MCF 10A (cell line): ENCODE measurements around the gene APBA1. TPM values are rescaled to one million over a fixed set of nuclear protein-coding genes. Genes with fewer than 3 reads are reported as not detected.

Experiments used
- BruUV-seq: library from RNA; stranded (reverse); fragments of 400-500 nt; replicated peaks from 2 replicates; lab custom pipeline; 2021; lab: Mats Ljungman, UMichigan
- CTCF ChIA-PET: fragments of 300-600 bp; sonication (Branson Sonifier 250); formaldehyde crosslinking; extraction: SDS; loops from one replicate; lab custom pipeline; 2021; ENCODE audit warnings: antibody characterized with exemption, inconsistent platforms; lab: Yijun Ruan, JAX
- POLR2A ChIA-PET: fragments of 300-600, 350-650 bp; sonication (Branson Sonifier 250); formaldehyde crosslinking; extraction: SDS; loops from one replicate; lab custom pipeline; 2020; ENCODE audit warnings: antibody characterized with exemption, inconsistent platforms; lab: Yijun Ruan, JAX
- DNase-seq: peaks from one replicate; pipeline ENCODE4 v3.0.0-alpha.2; 2018; ENCODE audit not compliant: unreplicated experiment
- H3K27ac Mint-ChIP-seq: one replicate; pipeline ENCODE4 v1.8.0; 2022; ENCODE audit warnings: mild to moderate bottlenecking, low read depth, mixed read lengths; ENCODE audit not compliant: unreplicated experiment
- H3K27me3 Mint-ChIP-seq: one replicate; pipeline ENCODE4 v1.8.0; 2022; ENCODE audit warnings: mixed read lengths; ENCODE audit not compliant: insufficient read depth, unreplicated experiment
- H3K36me3 Mint-ChIP-seq: one replicate; pipeline ENCODE4 v1.8.0; 2022; ENCODE audit warnings: mild to moderate bottlenecking, moderate library complexity, mixed read lengths; ENCODE audit not compliant: insufficient read depth, unreplicated experiment
- H3K4me1 Mint-ChIP-seq: one replicate; pipeline ENCODE4 v1.8.0; 2022; ENCODE audit warnings: mixed read lengths; ENCODE audit not compliant: insufficient read depth, unreplicated experiment
- H3K4me3 Mint-ChIP-seq: one replicate; pipeline ENCODE4 v1.8.0; 2022; ENCODE audit warnings: mild to moderate bottlenecking, moderate library complexity, mixed read lengths; ENCODE audit not compliant: unreplicated experiment
- H3K9me3 Mint-ChIP-seq: one replicate; pipeline ENCODE4 v1.8.0; 2022; ENCODE audit warnings: mixed read lengths; ENCODE audit not compliant: unreplicated experiment
- CTCF ChIP-seq: fragments of 200-600 bp; IDR thresholded peaks from one replicate; pipeline ENCODE4 v1.8.0; 2022; ENCODE audit warnings: antibody characterized with exemption, mild to moderate bottlenecking; ENCODE audit not compliant: unreplicated experiment
- intact Hi-C: fragments of 100-400 bp; cut with micrococcal nuclease; formaldehyde crosslinking; loops from 2 replicates; pipeline ENCODE4 v1.14.1; 2022
- total RNA-seq: library from RNA; stranded (reverse); gene quantifications from 2 replicates; pipeline ENCODE4 v1.2.3, GENCODE V29; 2022

APBA1 gene
- total RNA-seq, 1 experiment from 2014 or later = 0.07 TPM

GRCh38 chr9:69673311-69673640, 1.1 kb upstream of the APBA1 start:
- Mint-ChIP-seq H3K4me3 (peak overlapping the region; percentile 70), H3K9me3 (no peaks in the 10 kb centered on the region), H3K27ac (no peak overlapping the region), H3K4me1 (peaks cover 6% of the 10 kb centered on the region), H3K27me3 (peaks cover 15% of the 10 kb centered on the region), H3K36me3 (no peaks in the 10 kb centered on the region)
- ChIA-PET POLR2A (interaction anchor here (1.7 to 2.4 kb wide), 2 partner anchors 87 to 104 kb away, joined by 3 to 7 read pairs; partner anchors contain the start of gene PTAR1), CTCF (interaction anchor here (0.6 to 5.3 kb wide), 38 partner anchors 9 to 441 kb away, joined by 3 to 36 read pairs (median 4); partner anchors contain the start of gene PTAR1)
- intact Hi-C loops = loop anchor here (1.0 to 10.0 kb wide), 6 partner anchors 86 to 442 kb away; no protein-coding TSS in a partner anchor
- BruUV-seq = no TSS peak
- TF ChIP-seq CTCF = no peak
- DNase-seq = no peak

GRCh38 chr9:69672596-69673310, 582 bp upstream of the APBA1 start:
- H3K4me3 Mint-ChIP-seq = peak overlapping the region; percentile 70
- ChIA-PET CTCF (interaction anchor here (0.6 to 5.3 kb wide), 47 partner anchors 9 to 441 kb away, joined by 3 to 36 read pairs (median 4); partner anchors contain the start of gene PTAR1), POLR2A (interaction anchor here (0.6 to 2.4 kb wide), 4 partner anchors 15 to 526 kb away, joined by 3 to 7 read pairs (median 3); partner anchors contain the start of gene PTAR1)
- H3K27ac Mint-ChIP-seq = no peak overlapping the region
- peak; percentile 82 for TF ChIP-seq CTCF
- H3K27me3 Mint-ChIP-seq = peaks cover 15% of the 10 kb centered on the region
- no peaks in the 10 kb centered on the region for H3K9me3 Mint-ChIP-seq
- BruUV-seq = no TSS peak
- H3K4me1 Mint-ChIP-seq = peaks cover 6% of the 10 kb centered on the region
- intact Hi-C loops = loop anchor here (1.0 to 10.0 kb wide), 6 partner anchors 86 to 442 kb away; no protein-coding TSS in a partner anchor
- no peaks in the 10 kb centered on the region for H3K36me3 Mint-ChIP-seq
- DNase-seq = peak; percentile 84

- H3K27me3 Mint-ChIP-seq = peaks cover 15% of the 10 kb centered on the region
- ChIA-PET POLR2A (interaction anchor here (2.4 kb wide), 1 partner anchor 89 kb away, joined by 7 read pairs; the partner anchor contains the start of gene PTAR1), CTCF (interaction anchor here (0.6 to 5.3 kb wide), 9 partner anchors 12 to 250 kb away, joined by 3 to 36 read pairs (median 3); no protein-coding TSS in a partner anchor)
- no peak overlapping the region for H3K27ac Mint-ChIP-seq
- intact Hi-C loops = loop anchor here (5.0 to 10.0 kb wide), 3 partner anchors 246 to 443 kb away; no protein-coding TSS in a partner anchor
- no peaks in the 10 kb centered on the region for H3K36me3 Mint-ChIP-seq
- no peak for TF ChIP-seq CTCF
- no peak for DNase-seq
- peak overlapping the region; percentile 5 for H3K4me3 Mint-ChIP-seq
- BruUV-seq = no TSS peak
- no peaks in the 10 kb centered on the region for H3K9me3 Mint-ChIP-seq
- peaks cover 6% of the 10 kb centered on the region for H3K4me1 Mint-ChIP-seq
Measured at GRCh38 chr9:69671311-69671878, 776 bp downstream of the APBA1 start.

- Mint-ChIP-seq H3K36me3 (no peaks in the 10 kb centered on the region), H3K4me1 (no peaks in the 10 kb centered on the region), H3K9me3 (no peaks in the 10 kb centered on the region), H3K27ac (no peak overlapping the region), H3K4me3 (no peak overlapping the region), H3K27me3 (peaks cover 21% of the 10 kb centered on the region)
- CTCF ChIA-PET = no interaction called here
- POLR2A ChIA-PET = no interaction called here
- TF ChIP-seq CTCF = no peak
- no TSS peak for BruUV-seq
- no peak for DNase-seq
- intact Hi-C loops = no loop called here
Measured at GRCh38 chr9:69667306-69667705, 4.9 kb downstream of the APBA1 start.
